Peyer's patch (tissue), 4 donors: Measurements from ENCODE around the gene LILRA2.

ENCODE experiments used
- POLR2A ChIP-seq, 2 donors: fragments of 450-650 bp; IDR thresholded peaks; one replicate each; pipeline ENCODE4 v1.5.1; 2017; ENCODE audit warnings: antibody characterized with exemption in 2 of 2, mild to moderate bottlenecking in 2 of 2, moderate library complexity in 2 of 2
- TF ChIP-seq, protein P1 (sequence below), 6 experiments: fragments of 450-650 bp in 4 of 6; fragments of 200-600 bp in 2 of 6; sonication (generic) in 1 of 6; IDR thresholded peaks; one replicate each; pipeline ENCODE4 v1.5.1; 2017 to 2019; ENCODE audit warnings: antibody characterized with exemption in 6 of 6, mild to moderate bottlenecking in 3 of 6, moderate library complexity in 1 of 6

DNA sequence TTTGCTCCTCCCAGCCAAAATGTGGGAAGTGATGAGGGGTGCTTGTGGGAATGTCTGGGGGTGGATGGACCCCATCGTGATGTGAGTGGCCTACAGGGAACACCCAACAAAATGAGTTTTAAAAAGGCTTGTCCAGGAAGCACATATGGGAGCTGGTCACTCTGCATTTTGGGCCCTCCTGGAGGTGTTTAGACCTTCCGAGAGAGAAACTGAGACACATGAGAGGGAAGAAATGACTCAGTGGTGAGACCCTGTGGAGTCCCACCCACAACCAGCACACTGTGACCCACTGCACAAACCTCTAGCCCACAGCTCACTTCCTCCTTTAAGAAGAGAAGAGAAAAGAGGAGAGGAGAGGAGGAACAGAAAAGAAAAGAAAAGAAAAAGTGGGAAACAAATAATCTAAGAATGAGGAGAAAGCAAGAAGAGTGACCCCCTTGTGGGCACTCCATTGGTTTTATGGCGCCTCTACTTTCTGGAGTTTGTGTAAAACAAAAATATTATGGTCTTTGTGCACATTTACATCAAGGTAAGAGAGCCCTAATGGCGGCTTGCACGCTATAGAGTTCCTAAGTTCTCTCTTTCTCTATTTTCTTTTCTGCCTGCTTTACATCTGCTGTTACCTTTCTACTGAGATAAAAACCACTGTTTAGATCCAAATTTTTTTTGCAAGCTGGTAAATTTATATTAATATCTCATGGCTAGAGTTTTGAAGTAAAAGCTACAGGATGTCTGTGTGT is 43.4 kb downstream of the LILRA2 start:
- TF ChIP-seq, protein P1, sequence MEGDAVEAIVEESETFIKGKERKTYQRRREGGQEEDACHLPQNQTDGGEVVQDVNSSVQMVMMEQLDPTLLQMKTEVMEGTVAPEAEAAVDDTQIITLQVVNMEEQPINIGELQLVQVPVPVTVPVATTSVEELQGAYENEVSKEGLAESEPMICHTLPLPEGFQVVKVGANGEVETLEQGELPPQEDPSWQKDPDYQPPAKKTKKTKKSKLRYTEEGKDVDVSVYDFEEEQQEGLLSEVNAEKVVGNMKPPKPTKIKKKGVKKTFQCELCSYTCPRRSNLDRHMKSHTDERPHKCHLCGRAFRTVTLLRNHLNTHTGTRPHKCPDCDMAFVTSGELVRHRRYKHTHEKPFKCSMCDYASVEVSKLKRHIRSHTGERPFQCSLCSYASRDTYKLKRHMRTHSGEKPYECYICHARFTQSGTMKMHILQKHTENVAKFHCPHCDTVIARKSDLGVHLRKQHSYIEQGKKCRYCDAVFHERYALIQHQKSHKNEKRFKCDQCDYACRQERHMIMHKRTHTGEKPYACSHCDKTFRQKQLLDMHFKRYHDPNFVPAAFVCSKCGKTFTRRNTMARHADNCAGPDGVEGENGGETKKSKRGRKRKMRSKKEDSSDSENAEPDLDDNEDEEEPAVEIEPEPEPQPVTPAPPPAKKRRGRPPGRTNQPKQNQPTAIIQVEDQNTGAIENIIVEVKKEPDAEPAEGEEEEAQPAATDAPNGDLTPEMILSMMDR (IDR thresholded peaks at IDR 0.05), result no peak
- no peak for TF ChIP-seq POLR2A (IDR thresholded peaks at IDR 0.05)
